Neural cell (in vitro differentiated cells): ENCODE results near the gene HCFC1. TPM values are rescaled to one million over a fixed set of nuclear protein-coding genes. Genes with fewer than 3 reads are reported as not detected.

ENCODE experiments used
- H2AFZ ChIP-seq: fragments of 200-600, 300-800 bp; sonication (generic), shearing (Covaris generic); 2 replicates; pipeline ENCODE4 v1.6.0; 2014; ENCODE audit warnings: low read depth, mild to moderate bottlenecking, antibody characterized with exemption, low read length, moderate library complexity
- H3F3A ChIP-seq: fragments of 200-600 bp; shearing (Covaris generic); 2 replicates; pipeline ENCODE4 v1.6.1; 2016; ENCODE audit warnings: mild to moderate bottlenecking, moderate library complexity, mixed read lengths, antibody characterized with exemption, low read length; ENCODE audit not compliant: insufficient read depth, poor library complexity, severe bottlenecking
- H3K27ac ChIP-seq: fragments of 200-600, 300-800 bp; sonication (generic), shearing (Covaris generic); 2 replicates; pipeline ENCODE4 v1.5.1; 2014; ENCODE audit warnings: mild to moderate bottlenecking, low read length, moderate library complexity
- H3K27me3 ChIP-seq: fragments of 300-800, 200-600 bp; sonication (generic), shearing (Covaris generic); 2 replicates; pipeline ENCODE4 v1.6.0; 2014; ENCODE audit warnings: mild to moderate bottlenecking, low read depth, low read length, moderate library complexity; ENCODE audit not compliant: insufficient read depth
- H3K36me3 ChIP-seq: fragments of 300-800, 200-600 bp; sonication (generic), shearing (Covaris generic); 2 replicates; pipeline ENCODE4 v1.5.1; 2014; ENCODE audit warnings: mild to moderate bottlenecking, antibody characterized with exemption, low read length, moderate library complexity; ENCODE audit not compliant: insufficient read depth
- H3K4me2 ChIP-seq: fragments of 300-800, 200-600 bp; sonication (generic), shearing (Covaris generic); 2 replicates; pipeline ENCODE4 v1.6.0; 2014; ENCODE audit warnings: mild to moderate bottlenecking, low read length
- H3K4me3 ChIP-seq: fragments of 300-800, 200-600 bp; sonication (generic), shearing (Covaris generic); 2 replicates; pipeline ENCODE4 v1.5.1; 2014; ENCODE audit warnings: mild to moderate bottlenecking, low read length, moderate library complexity
- H3K79me2 ChIP-seq: fragments of 200-600 bp; shearing (Covaris generic); replicated peaks from 2 replicates; pipeline ENCODE4 v1.6.0; 2014; ENCODE audit warnings: mild to moderate bottlenecking, low read length, moderate library complexity; ENCODE audit not compliant: insufficient read depth
- H3K9ac ChIP-seq: fragments of 300-800, 200-600 bp; sonication (generic), shearing (Covaris generic); 2 replicates; pipeline ENCODE4 v1.6.1; 2016; ENCODE audit warnings: mild to moderate bottlenecking, low read length, mixed read lengths
- H3K9me2 ChIP-seq: fragments of 200-600 bp; shearing (Covaris generic); 2 replicates; pipeline ENCODE4 v1.6.1; 2016; ENCODE audit warnings: mild to moderate bottlenecking, low read length, mixed read lengths; ENCODE audit not compliant: insufficient read depth
- H3K9me3 ChIP-seq: fragments of 200-600, 300-800 bp; sonication (generic), shearing (Covaris generic); 2 replicates; pipeline ENCODE4 v1.6.1; 2016; ENCODE audit warnings: mild to moderate bottlenecking, mixed run types, low read length, moderate library complexity, mixed read lengths
- H4K20me1 ChIP-seq: fragments of 200-600 bp; shearing (Covaris generic); 2 replicates; pipeline ENCODE4 v1.6.1; 2016; ENCODE audit warnings: mild to moderate bottlenecking, mixed run types; ENCODE audit not compliant: insufficient read depth
- EP300 ChIP-seq: fragments of 450-650 bp; conservative IDR thresholded peaks from 2 replicates; pipeline ENCODE4 v1.6.1; 2014; ENCODE audit warnings: antibody characterized with exemption, mild to moderate bottlenecking, moderate library complexity; ENCODE audit not compliant: poor library complexity, severe bottlenecking
- EZH2 ChIP-seq: fragments of 200-600, 300-800 bp; shearing (Covaris generic), sonication (generic); IDR thresholded peaks from 2 replicates; pipeline ENCODE4 v1.6.1; 2014; ENCODE audit warnings: antibody characterized with exemption, low read length, borderline replicate concordance, mild to moderate bottlenecking; ENCODE audit not compliant: insufficient read depth, poor library complexity, severe bottlenecking
- MXI1 ChIP-seq: fragments of 450-650 bp; conservative IDR thresholded peaks from 2 replicates; pipeline ENCODE4 v1.6.1; 2014; ENCODE audit warnings: antibody characterized with exemption, mild to moderate bottlenecking; ENCODE audit not compliant: poor library complexity, severe bottlenecking
- POLR2AphosphoS5 ChIP-seq: IDR thresholded peaks from 2 replicates; pipeline ENCODE4 v1.6.1; 2012
- RAD21 ChIP-seq: fragments of 450-650 bp; conservative IDR thresholded peaks from 2 replicates; pipeline ENCODE4 v1.6.1; 2014; ENCODE audit warnings: antibody characterized with exemption, mild to moderate bottlenecking, moderate library complexity
- SMC3 ChIP-seq: fragments of 450-650 bp; conservative IDR thresholded peaks from 2 replicates; pipeline ENCODE4 v1.6.1; 2014; ENCODE audit warnings: antibody characterized with exemption, mild to moderate bottlenecking, moderate library complexity; ENCODE audit not compliant: poor library complexity
- TAF1 ChIP-seq: IDR thresholded peaks from 2 replicates; pipeline ENCODE4 v1.6.1; 2012; ENCODE audit warnings: low read depth
- polyA plus RNA-seq: library from polyadenylated mRNA; depleted of rRNA; stranded (reverse); fragments of >200 nt; gene quantifications from 2 replicates; pipeline ENCODE4 v1.2.3, GENCODE V29; 2014
- TF ChIP-seq, protein P1 (sequence below): IDR thresholded peaks from 2 replicates; pipeline ENCODE4 v1.6.1; 2012; ENCODE audit warnings: borderline replicate concordance
- TF ChIP-seq, protein P2 (sequence below): fragments of 450-650 bp; IDR thresholded peaks from 2 replicates; pipeline ENCODE4 v1.5.1; 2014; ENCODE audit warnings: antibody characterized with exemption, mild to moderate bottlenecking, moderate library complexity; ENCODE audit not compliant: poor library complexity, severe bottlenecking

The HCFC1 gene
- polyA plus RNA-seq, 1 donor from 2014 or later: 7.3 TPM

- Histone ChIP-seq H3K9me2 (no peaks in the 10 kb centered on the region), H3K9me3 (no peaks in the 10 kb centered on the region), H3F3A (no peaks in the 10 kb centered on the region), H3K9ac (no peak overlapping the region), H4K20me1 (no peaks in the 10 kb centered on the region), H3K4me2 (no peak overlapping the region), H2AFZ (no peak overlapping the region), H3K4me3 (no peak overlapping the region), H3K36me3 (no peaks in the 10 kb centered on the region), H3K27ac (no peak overlapping the region), H3K27me3 (no peaks in the 10 kb centered on the region), H3K79me2 (no peaks in the 10 kb centered on the region)
- TF ChIP-seq POLR2AphosphoS5 (no peak), MXI1 (no peak), TAF1 (no peak), EP300 (no peak), RAD21 (no peak), EZH2 (no peak), SMC3 (no peak)
- TF ChIP-seq, protein P1, sequence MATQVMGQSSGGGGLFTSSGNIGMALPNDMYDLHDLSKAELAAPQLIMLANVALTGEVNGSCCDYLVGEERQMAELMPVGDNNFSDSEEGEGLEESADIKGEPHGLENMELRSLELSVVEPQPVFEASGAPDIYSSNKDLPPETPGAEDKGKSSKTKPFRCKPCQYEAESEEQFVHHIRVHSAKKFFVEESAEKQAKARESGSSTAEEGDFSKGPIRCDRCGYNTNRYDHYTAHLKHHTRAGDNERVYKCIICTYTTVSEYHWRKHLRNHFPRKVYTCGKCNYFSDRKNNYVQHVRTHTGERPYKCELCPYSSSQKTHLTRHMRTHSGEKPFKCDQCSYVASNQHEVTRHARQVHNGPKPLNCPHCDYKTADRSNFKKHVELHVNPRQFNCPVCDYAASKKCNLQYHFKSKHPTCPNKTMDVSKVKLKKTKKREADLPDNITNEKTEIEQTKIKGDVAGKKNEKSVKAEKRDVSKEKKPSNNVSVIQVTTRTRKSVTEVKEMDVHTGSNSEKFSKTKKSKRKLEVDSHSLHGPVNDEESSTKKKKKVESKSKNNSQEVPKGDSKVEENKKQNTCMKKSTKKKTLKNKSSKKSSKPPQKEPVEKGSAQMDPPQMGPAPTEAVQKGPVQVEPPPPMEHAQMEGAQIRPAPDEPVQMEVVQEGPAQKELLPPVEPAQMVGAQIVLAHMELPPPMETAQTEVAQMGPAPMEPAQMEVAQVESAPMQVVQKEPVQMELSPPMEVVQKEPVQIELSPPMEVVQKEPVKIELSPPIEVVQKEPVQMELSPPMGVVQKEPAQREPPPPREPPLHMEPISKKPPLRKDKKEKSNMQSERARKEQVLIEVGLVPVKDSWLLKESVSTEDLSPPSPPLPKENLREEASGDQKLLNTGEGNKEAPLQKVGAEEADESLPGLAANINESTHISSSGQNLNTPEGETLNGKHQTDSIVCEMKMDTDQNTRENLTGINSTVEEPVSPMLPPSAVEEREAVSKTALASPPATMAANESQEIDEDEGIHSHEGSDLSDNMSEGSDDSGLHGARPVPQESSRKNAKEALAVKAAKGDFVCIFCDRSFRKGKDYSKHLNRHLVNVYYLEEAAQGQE: no peak
- TF ChIP-seq, protein P2, sequence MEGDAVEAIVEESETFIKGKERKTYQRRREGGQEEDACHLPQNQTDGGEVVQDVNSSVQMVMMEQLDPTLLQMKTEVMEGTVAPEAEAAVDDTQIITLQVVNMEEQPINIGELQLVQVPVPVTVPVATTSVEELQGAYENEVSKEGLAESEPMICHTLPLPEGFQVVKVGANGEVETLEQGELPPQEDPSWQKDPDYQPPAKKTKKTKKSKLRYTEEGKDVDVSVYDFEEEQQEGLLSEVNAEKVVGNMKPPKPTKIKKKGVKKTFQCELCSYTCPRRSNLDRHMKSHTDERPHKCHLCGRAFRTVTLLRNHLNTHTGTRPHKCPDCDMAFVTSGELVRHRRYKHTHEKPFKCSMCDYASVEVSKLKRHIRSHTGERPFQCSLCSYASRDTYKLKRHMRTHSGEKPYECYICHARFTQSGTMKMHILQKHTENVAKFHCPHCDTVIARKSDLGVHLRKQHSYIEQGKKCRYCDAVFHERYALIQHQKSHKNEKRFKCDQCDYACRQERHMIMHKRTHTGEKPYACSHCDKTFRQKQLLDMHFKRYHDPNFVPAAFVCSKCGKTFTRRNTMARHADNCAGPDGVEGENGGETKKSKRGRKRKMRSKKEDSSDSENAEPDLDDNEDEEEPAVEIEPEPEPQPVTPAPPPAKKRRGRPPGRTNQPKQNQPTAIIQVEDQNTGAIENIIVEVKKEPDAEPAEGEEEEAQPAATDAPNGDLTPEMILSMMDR: no peak
These were observed 30.0 kb downstream of the HCFC1 start for GRCh38 chrX:153941336-153942252.

DNA sequence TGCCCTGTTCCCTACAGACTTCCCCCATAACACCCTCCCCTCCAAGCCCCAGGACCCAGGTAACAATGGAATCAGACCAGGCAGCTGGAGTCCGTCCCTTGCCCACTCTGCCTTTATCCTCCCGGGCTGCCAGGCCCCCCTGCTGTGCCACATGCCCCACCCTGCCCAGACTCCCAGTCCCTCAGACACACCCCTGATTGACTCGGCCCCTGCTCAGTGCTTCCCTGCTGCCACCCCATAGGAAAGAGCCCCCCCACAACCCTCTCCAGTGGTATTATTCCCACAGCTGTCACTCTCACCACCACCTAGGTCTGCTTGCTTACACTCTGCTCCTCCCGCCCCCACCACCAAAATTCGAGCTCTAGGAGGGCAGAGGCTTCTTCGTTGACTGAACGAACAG is 32.0 kb downstream of the HCFC1 start:
- Histone ChIP-seq H3K27ac (no peak overlapping the region), H4K20me1 (no peaks in the 10 kb centered on the region), H3K9me2 (no peaks in the 10 kb centered on the region), H3K9ac (no peak overlapping the region), H3K36me3 (no peaks in the 10 kb centered on the region), H3K9me3 (no peaks in the 10 kb centered on the region), H3K27me3 (no peaks in the 10 kb centered on the region), H3K4me2 (no peak overlapping the region), H3K4me3 (no peak overlapping the region), H2AFZ (no peak overlapping the region), H3F3A (no peaks in the 10 kb centered on the region), H3K79me2 (no peaks in the 10 kb centered on the region)
- no peak for TF ChIP-seq MXI1
- no peak for TF ChIP-seq TAF1
- no peak for TF ChIP-seq EP300
- TF ChIP-seq, protein P1: no peak
- TF ChIP-seq, protein P2: no peak
- TF ChIP-seq RAD21: no peak
- TF ChIP-seq POLR2AphosphoS5: no peak
- TF ChIP-seq EZH2: no peak
- TF ChIP-seq SMC3: no peak
